OCI-LY7 (cell line): ENCODE data around the gene PKNOX1.

Experiments
- EZH2phosphoT487 ChIP-seq: fragments of 200-600 bp; sonication (generic); IDR thresholded peaks from 2 replicates; pipeline ENCODE4 v1.6.1; 2018; ENCODE audit warnings: low read depth, borderline replicate concordance, mild to moderate bottlenecking, mixed run types, antibody characterized with exemption, low read length, moderate library complexity, mixed read lengths
- TF ChIP-seq, protein P1 (sequence below): fragments of 200-600 bp; sonication (generic); conservative IDR thresholded peaks from 2 replicates; pipeline ENCODE4 v1.5.1; 2014; ENCODE audit warnings: mild to moderate bottlenecking, antibody characterized with exemption, low read length, moderate library complexity, mixed read lengths

DNA sequence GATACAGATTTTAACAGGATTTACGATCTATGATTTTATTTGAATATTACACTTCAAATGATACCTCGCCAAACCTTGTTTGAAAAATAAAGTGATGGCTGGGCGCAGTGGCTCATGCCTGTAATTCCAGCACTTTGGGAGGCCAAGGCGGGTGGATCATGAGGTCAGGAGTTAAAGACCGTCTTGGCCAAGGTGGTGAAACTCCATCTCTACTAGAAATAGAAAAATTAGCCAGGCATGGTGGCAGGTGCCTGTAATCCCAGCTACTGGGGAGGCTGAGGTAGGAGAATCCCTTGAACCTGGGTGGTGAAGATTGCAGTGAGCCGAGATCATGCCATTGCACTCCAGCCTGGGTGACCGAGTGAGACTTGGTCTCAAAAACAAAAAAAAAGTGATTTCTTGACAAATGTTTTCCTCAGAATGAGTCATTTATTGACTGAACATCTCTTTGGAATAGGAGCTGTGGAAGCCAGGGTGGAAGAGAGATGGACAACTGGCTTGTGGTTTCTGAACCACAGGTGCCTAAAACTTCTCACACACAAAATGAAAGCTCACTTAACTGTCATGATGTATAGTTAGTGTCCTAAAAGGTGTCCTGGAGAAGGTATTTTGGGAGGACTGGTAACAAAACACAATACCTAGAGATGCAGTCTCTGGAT, 11.9 kb downstream of the PKNOX1 start:
- TF ChIP-seq, protein P1, sequence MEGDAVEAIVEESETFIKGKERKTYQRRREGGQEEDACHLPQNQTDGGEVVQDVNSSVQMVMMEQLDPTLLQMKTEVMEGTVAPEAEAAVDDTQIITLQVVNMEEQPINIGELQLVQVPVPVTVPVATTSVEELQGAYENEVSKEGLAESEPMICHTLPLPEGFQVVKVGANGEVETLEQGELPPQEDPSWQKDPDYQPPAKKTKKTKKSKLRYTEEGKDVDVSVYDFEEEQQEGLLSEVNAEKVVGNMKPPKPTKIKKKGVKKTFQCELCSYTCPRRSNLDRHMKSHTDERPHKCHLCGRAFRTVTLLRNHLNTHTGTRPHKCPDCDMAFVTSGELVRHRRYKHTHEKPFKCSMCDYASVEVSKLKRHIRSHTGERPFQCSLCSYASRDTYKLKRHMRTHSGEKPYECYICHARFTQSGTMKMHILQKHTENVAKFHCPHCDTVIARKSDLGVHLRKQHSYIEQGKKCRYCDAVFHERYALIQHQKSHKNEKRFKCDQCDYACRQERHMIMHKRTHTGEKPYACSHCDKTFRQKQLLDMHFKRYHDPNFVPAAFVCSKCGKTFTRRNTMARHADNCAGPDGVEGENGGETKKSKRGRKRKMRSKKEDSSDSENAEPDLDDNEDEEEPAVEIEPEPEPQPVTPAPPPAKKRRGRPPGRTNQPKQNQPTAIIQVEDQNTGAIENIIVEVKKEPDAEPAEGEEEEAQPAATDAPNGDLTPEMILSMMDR = no peak
- no peak for TF ChIP-seq EZH2phosphoT487
